Stimulated activated CD4-positive, alpha-beta T cell treated with anti-CD3 and anti-CD28 coated beads, TNF-alpha, amount 100 ng/mL, for 48 hours (primary cell): ENCODE results near the gene GABPA.
"Not testable (repeated sequence)": the region's sequence is repeated elsewhere in the genome, so short reads cannot be mapped to it uniquely, and the experiment has no call there.

Experiments
- DNase-seq, 3 donors: peaks; one replicate each; pipeline ENCODE4 v3.0.0-alpha.2; 2020; ENCODE audit warnings: low read depth in 3 of 3

Gene GABPA

DNA sequence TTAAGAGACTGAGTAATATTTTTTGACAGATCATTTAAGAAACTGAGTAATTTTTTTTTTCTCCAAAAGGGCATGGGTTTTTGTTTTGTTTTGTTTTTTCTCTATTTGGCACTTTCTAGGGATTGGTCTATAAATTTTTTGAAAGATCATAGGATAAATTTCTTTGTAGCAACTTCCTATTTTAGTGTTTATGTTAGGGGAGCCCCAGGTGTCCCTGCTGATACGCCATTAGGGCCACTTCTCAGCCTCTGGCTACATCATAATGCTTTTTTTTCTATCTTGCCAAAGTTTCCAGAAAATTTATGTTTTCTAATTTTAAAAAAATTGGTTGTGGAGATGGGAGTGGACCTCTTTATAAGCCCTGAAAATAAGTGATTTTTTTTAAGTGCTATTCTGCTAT is 2.6 kb downstream of the GABPA start:
- DNase-seq, result no peak

DNA sequence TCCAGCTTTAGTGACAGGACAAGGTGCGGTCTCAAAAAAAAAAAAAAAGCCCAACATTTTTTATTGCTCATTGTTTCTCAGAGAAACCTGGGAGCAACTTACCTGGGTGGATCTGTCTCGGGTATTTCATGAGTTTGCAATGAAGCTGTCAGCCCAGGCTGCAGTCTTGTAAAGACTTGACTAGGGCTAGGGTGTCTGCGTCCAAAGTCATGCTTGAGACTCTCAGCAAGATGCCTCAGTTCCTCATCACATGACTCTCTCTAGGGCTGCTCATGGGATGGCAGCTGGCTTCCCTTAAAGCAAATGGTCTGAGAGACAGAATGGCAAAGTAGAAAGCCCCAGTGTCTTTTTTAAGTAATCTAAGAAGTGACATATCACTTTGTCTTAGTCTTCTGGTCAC is 8.1 kb downstream of the GABPA start:
- DNase-seq, result no peak

DNA sequence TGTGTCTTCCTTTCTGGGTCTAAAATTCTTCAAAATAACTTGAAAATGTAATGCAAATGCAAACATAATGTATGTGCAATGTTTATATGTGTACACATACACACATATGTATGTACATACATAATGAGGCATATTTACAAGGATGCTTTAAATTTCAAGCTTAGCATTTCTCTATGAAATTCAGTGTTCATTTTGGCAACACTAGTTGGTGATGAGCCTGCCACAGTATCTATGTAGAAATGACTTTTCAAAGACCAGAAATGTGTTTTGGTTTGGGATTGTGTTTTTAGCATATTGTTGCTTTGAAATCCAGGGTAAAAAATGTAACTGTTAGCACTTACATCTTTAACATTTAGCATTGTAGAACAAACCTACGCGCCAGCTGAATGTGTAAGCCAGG is 10.1 kb downstream of the GABPA start:
- no peak for DNase-seq

DNA sequence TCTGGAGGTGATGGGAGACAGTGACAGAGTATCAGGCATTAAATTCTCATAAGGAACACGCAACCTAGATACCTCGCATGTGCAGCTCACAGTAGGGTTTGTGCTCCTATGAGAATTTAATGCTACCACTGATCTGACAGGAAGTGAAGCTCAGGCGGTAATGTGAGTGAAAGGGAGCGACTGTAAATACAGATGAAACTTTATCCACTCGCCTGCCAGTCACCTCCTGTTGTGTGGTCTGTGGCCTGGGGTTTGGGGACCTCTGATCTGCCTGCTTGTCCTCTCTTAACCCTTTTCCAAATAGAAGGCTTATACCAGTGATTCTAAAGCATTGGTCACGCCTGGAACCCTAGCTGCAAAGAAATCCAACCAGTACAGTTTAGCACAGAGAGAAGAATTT is 15.3 kb downstream of the GABPA start:
- no peak for DNase-seq

DNA sequence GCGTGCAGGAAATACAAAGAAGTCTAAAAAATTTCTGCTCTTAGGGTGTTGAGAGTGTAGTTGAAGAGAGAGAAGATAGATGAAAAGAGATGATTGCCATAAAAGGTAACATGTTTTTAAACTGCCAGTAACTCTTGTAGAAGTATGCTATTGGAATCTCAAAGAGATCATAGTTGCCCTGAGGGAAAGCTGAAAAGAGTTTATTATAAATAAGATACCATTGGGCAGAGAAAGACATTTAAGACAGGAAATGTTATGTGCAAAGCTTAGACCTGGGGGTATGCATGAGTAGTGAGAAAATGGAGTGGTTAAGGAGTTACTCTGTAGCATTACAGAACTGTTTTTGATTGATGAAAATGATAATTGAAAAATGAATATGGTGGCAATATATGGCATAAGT is 17.6 kb downstream of the GABPA start:
- no peak for DNase-seq

DNA sequence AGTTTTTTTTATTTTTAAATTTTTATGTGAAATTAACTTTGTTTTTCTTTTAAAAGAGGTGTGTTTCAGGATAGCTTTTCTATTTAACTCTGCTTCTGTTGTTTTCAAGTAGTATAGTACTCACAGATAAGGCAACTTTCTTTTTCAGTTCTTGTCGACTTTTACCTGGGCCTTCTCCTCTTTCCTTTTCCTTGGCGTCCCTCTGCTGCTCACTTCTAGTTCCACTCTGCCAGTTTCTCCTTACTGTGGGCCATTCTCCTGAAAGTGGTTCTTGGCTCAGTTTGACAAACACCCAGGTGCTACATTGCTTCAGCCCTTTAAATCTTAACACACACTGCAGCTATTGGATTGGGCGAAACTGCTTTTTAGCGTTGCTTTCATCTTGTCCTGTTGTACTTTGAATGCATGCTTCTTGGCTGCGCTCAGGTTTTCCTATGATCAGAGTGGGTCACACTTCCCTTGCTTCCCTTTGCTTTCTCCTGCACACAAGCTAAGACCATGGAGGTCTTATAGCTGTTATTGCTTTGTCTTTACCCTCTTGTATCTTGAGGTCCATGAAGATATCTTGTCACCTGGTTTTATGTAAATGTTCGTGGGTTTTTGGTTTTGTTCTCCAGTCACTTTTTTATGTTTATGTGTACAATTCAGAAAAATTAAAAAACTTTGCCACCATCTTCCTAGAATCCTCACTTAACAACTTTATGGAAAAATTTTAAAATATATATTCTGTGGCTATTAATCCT is 21.6 kb downstream of the GABPA start:
- no peak for DNase-seq

DNA sequence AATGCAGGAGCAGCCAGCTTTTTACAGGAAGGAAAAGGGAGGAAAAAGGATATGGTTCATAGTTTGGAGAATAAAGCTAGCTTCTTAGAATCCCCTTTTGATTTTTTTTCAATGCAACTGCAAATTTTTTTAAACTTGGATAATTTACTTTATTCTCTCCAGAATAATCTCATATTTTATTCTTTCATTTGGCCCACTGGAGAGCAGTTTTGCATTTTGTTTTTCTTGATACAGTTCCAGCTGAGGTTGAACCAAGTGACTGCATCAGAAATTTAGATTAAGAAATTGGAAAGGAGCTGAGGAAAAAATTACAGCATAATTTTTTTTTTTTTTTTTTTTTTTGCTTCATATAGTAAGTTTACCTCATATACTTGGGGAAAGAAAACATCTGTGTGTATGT is 22.8 kb downstream of the GABPA start:
- no peak for DNase-seq

DNA sequence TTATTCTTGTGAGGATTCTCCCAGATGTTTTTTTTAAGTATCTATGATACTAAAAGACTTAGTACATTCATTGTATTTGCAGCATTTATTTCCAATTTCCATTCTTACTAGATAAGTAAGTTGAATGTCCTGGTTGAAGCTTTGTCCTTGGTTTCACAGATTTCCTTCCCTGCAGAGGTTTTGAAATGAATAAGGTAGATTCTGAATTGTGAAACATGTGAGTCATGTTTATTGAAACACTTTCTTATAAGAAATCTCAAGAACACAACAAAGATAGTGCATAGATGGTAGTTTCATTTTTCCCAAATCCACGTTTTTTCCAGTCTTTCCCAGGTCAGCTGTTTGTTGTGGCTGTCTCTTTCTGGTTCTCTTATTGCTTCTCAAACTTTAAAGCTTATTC is 24.8 kb downstream of the GABPA start:
- DNase-seq, result no peak

DNA sequence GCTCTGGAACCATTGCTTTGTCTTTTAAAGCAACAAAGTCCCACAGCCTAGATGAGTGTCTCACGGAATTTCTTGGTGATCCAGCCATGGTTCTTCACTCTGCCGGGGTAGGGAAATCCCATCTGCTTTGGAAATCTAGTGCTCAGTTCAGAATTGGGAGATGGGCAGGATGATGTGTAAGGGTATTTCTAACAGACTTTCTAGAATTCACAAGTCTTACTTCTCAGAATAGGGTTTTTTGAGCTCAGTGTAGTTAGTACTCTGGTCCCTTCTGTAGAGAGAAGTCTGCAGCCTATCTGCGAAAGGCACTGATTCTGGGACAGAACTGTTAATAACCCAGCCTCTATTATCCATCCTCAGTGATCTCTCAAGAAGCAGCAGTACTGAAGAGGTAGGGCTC is 25.3 kb downstream of the GABPA start:
- no peak for DNase-seq

DNA sequence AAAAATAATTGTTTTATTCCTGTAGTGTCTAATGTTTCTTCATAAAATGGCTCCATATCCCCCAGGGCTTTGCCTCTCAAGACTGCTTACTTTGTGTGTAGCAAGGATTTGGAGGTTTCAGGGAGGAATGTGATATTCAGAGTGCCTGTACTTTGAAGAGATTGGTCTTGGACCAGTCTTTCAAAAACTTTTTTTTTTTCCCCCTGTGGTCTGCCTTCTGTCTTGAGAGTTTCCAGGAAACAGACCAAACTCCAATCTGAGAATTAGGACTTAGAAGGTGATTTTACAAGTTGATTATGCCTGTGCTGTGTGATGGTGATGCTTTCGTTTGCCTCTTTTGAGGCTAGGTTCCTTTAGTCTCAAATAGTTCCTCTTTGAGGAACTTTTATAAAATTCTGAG is 25.9 kb downstream of the GABPA start:
- DNase-seq, result no peak

DNA sequence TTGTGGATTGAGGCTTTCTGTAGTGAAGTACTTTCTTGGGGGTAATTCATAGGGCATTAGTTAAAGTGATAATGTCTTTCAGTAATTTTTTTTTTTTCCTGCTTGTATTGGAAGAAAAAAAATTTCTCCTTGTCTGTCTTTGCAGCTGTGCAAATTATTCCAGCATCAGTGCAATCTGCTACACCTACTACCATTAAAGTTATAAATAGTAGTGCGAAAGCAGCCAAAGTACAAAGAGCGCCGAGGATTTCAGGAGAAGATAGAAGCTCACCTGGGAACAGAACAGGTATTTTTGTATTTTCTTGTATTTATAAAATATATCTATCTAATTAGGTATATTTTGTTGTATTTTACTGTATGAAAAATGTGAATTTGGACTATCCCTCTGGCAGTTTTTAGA is 29.3 kb downstream of the GABPA start:
- no peak for DNase-seq

DNA sequence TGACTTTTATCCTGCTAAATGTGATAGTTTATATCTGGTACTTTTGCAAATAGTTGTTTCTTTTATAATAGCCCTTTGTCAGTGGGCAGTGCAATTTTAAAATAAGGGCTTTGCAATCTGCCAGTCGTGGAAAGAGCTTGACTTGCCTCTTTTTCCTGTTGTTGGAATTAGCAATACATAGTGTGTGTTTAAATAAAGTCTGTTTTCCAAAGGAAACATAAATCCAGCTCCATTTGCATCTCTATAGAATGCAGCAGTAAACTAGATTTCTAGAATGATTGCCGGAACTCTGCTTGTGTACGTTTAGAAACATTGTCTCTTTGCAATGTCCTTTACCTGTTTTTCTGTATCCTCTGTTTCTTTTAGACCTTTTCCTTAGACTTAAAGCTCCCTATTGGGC is 33.1 kb downstream of the GABPA start:
- no peak for DNase-seq

DNA sequence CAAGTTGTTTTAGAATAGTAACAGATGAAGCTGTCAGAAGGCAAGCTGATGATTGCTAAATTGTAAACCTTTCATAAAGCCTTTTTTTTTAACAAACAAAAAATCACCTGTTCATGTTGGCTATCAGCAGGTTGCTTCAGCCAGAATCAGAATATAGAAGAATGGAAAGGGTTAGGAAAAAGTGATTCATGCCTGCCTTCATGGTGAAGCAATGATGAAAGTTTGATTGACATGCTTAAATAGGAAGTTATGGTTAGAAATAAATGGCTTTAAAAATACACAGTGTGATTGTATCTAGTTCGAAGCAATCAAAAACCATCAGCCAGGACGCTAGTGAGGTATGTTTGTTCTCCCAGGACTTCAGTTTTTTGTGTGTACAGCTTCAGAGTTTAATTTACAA is 37.9 kb downstream of the GABPA start:
- no peak for DNase-seq

DNA sequence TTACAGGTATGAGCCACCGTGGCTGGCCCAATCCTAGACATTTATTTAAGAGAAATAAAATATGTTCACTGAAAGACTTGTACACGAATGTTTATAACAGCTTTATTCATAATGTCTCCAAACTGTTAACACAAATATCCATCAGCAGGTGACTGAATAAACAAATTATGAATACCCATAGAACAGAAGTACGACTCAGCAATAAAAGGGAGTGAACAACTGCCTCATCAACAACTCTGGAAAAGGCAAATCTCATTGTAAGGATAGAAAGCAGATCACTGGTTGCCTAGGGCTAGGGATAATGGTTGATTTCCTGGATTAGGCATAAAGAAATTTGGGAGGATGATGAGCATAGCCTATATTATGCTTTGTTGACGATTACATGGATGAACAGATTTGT is 41.7 kb downstream of the GABPA start:
- DNase-seq, result no peak

DNA sequence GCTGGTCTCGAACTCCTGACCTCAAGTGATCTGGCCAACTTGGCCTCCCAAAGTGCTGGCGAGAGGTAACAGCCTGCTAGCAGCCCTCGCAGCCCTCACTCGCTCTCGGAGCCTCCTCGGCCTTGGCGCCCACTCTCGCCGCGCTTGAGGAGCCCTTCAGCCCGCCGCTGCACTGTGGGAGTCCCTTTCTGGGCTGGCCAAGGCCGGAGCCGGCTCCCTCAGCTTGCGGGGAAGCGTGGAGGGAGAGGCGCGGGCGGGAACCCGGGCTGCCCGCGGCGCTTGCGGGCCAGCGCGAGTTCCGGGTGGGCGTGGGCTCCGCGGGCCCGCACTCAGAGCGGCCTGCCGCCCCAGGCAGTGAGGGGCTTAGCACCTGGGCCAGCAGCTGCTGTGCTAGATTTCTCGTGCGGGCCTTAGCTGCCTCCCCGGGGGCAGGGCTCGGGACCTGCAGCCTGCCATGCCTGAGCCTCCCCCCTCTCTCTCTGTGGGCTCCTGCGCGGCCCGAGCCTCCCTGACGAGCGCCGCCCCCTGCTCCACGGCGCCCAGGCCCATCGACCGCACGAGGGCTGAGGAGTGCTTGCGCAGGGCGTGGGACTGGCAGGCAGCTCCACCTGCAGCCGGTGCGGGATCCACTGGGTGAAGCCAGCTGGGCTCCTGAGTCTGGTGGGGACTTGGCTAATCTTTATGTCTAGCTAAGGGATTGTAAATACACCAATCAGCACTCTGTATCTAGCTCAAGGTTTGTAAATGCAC is 43.5 kb downstream of the GABPA start:
- DNase-seq, result not testable (repeated sequence)

DNA sequence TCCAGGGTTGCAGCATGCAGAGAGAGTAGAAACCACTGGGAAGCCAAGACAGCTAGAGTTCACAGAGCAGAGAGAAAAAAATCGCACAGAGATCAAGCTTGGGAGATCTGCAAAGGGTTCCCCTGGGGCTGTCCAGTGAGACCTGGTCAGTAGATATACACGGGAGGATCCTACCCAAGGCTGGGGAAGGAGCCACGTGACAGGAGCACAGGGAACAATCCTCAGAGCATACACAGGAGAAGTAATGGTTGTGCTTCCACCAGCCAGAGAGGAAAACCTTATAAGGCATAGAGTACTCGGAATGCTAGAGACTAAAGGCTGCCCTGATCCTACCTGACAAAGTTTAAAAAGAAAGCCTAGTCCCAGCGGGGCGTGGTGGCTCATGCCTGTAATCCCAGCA is 53.9 kb downstream of the GABPA start:
- DNase-seq, result no peak

DNA sequence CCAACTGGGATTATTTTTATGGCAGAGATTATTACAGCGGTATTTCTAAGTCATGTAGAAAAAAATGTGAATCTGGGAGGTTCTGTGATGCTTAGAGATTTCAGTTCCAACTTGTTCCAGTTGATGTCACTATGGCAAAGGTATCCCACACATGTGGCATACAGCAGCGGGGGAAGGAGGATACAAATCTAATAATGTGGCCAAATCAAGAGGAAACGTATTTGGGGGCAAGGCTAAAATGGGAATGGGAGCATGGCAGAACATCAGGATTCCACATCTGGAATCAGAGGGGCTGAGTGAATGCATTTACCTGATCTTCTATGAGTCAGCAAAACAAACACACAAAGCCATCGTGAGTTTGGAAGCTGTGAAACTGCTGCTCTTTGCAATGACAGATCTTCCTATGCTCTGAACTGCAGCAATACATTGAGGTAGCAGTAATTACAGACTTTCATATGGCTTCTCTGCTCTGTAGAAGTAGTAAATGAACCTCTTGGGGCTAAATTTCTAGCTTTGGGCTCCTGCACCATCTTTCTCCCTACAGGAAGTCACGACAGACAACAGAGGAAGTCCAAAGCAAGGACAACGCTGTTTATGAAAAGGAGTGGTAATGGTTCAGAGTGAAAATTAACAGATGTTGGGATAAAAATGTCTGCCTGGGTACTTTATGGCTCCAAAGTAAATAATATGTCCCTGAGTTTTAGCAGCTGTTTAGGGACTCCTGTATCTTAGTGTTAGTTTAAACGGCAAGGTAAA is 55.5 kb downstream of the GABPA start:
- no peak for DNase-seq

DNA sequence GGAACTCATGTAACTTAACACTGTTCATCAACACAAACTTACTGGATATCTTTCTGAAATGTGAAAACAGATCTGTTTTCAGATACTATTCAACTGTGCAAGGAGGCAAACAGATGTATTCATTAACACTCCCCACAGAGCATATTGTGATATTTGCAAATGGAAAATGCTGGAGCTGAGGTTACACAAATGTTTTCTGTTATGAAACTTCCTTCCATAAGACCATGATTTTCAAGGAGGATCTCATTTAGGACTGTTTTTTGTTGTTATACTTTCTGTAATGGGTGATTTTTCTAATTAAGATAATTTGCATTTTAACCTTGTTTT is 56.1 kb downstream of the GABPA start:
- no peak for DNase-seq

DNA sequence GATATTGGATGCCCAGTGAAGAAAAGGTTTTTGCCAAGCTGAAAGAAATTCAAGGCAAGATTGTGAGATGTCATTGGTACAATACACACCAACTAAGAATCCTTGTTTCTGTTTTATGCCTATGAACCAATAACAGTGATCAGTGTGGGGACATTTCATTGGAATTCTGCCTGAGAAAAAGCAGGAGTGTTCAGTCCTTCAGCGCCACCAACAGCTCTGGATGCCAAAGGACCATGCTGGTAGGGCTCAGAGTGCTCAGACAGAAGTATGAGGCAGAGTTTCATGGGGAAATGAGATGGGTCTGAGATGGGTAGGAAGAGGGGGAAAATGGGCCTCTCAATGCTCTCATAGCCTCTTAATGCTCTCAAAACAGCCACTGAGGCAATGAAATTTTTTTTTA is 56.5 kb downstream of the GABPA start:
- DNase-seq, result no peak

DNA sequence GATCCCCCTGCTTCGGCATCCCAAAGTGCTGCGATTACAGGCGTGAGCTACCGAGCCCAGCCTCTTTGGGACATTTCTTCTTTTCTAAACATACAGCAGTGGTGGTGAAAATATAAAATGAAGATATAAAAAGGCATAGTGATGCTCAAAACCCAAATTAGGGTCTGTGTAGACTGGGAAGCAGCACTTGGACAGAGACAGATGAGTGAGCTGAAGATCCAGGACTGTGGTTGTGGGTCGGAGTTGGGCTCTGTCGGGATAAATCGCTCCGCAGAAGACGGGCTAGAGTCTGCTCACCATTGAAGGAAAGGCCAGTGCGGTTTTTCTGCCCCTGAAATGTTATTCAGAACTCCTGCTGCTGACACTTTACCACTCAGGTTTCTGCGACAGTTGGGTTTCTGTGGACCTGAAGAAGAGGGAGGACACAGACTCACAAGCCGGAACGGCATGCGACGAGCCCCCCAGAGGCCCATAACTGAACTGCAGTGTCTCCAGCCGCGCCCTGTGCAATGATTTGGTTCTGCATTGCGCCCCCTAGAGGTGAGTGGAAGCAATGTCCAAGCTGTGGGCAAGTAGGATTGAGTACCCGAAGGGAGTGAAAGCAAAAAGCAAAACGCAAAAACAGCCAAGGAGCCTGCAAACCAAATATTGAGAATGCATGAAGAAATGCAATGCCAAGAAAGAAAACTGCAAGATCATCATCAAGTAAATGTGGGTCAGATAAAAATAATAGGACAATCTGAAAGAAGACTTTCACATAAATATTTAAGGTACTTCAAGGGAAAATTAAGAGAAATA is 66.6 kb downstream of the GABPA start:
- DNase-seq, result peak; percentile 85 to 87 (median 86)

DNA sequence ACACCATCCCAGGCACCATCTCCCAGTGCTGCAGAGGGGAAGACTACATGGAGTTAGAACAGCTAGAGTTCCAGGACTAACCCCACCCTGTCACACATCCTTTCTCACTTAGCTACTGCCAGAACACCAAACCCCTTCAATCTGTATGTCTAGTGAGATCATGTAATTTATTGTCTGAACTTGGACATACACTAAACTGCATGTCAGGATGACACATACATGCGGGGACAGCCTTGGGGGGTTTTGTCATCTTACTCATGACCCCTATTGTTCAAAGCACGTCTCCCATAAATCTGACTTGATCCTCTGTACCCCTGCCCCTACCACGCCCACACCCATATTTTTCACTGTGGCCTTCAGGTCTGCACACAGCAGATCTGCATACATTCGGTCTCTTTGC is 71.3 kb downstream of the GABPA start:
- DNase-seq, result no peak

DNA sequence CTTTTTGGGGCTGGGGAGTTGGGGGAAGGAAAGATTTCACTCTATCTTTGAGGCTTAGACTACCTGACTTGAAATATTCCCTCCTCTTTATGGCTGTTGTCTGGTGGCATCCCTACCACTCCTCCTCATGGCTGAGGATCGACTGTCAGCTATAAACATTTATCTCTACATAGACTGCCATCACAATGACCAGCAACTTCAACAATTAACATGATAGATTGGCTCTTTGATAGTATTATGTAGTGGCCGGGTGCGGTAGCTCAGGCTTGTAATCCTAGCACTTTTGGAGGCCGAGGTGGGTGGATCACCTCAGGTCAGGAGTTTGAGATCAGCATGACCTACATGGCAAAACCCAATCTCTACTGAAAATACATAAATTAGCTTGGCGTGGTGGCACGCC is 72.4 kb downstream of the GABPA start:
- DNase-seq, result no peak
